Caco-2 (cell line): Measurements from ENCODE around the gene OAT. TPM values are rescaled to one million over a fixed set of nuclear protein-coding genes. Genes with fewer than 3 reads are reported as not detected.

Source experiments
- BruUV-seq: library from RNA; stranded (reverse); fragments of 400-500 nt; replicated peaks from 2 replicates; lab custom pipeline; 2021; lab: Mats Ljungman, UMichigan
- CTCF ChIA-PET: fragments of 300-600 bp; sonication (Branson Sonifier 250); formaldehyde crosslinking; loops from one replicate; lab custom pipeline; 2022; ENCODE audit warnings: antibody characterized with exemption; lab: Charles Lee
- POLR2A ChIA-PET: fragments of 300-600 bp; sonication (Branson Sonifier 250); formaldehyde crosslinking; loops from one replicate; lab custom pipeline; 2022; ENCODE audit warnings: antibody characterized with exemption; lab: Charles Lee
- DNase-seq, 2 experiments: peaks; one replicate each; pipeline versions ENCODE4 v3.0.0 to v3.0.0-alpha.2; 2020 to 2022
- H3K27me3 ChIP-seq: replicated peaks from 2 replicates; pipeline ENCODE4 v1.6.0; 2011; ENCODE audit warnings: low read length; ENCODE audit not compliant: control insufficient read depth, insufficient read depth
- H3K36me3 ChIP-seq: 2 replicates; pipeline ENCODE4 v1.5.1; 2011; ENCODE audit warnings: low read length; ENCODE audit not compliant: control insufficient read depth, insufficient read depth
- H3K4me1 ChIP-seq: fragments of 250-450 bp; sonication (Bioruptor Pico); 2 replicates; pipeline ENCODE4 v1.5.1; 2020; ENCODE audit warnings: mild to moderate bottlenecking
- H3K4me3 ChIP-seq: 2 replicates; pipeline ENCODE4 v1.5.1; 2011; ENCODE audit warnings: low read depth, mild to moderate bottlenecking, control low read depth, low read length
- H3K9me3 ChIP-seq: fragments of 250-450 bp; sonication (Bioruptor Pico); 2 replicates; pipeline ENCODE4 v1.5.1; 2020; ENCODE audit warnings: mild to moderate bottlenecking, moderate library complexity
- H3K27ac Mint-ChIP-seq: one replicate; pipeline ENCODE4 v1.8.0; 2022; ENCODE audit warnings: mixed read lengths; ENCODE audit not compliant: unreplicated experiment
- H3K27me3 Mint-ChIP-seq: one replicate; pipeline ENCODE4 v1.8.0; 2022; ENCODE audit warnings: mixed read lengths; ENCODE audit not compliant: insufficient read depth, unreplicated experiment
- H3K36me3 Mint-ChIP-seq: one replicate; pipeline ENCODE4 v1.8.0; 2022; ENCODE audit warnings: mild to moderate bottlenecking, mixed read lengths; ENCODE audit not compliant: insufficient read depth, unreplicated experiment
- H3K4me1 Mint-ChIP-seq: one replicate; pipeline ENCODE4 v1.8.0; 2022; ENCODE audit warnings: low read depth, mixed read lengths; ENCODE audit not compliant: unreplicated experiment
- H3K4me3 Mint-ChIP-seq: one replicate; pipeline ENCODE4 v1.8.0; 2022; ENCODE audit warnings: mild to moderate bottlenecking, moderate library complexity, mixed read lengths; ENCODE audit not compliant: unreplicated experiment
- H3K9me3 Mint-ChIP-seq: one replicate; pipeline ENCODE4 v1.8.0; 2022; ENCODE audit warnings: mixed read lengths; ENCODE audit not compliant: unreplicated experiment
- CTCF ChIP-seq, 2 experiments: fragments of 200-600 bp in 1 of 2; IDR thresholded peaks; 1 replicate in 1 of 2; 2 replicates in 1 of 2; pipeline versions ENCODE4 v1.5.1 to v1.8.0; 2011 to 2022; ENCODE audit warnings: antibody characterized with exemption in 1 of 2, control low read depth in 1 of 2, inconsistent platforms in 1 of 2, low read depth in 1 of 2, low read length in 1 of 2, mild to moderate bottlenecking in 1 of 2, moderate library complexity in 1 of 2; ENCODE audit not compliant: insufficient read depth in 1 of 2, severe bottlenecking in 1 of 2, unreplicated experiment in 1 of 2
- intact Hi-C: fragments of 100-400 bp; cut with micrococcal nuclease; formaldehyde crosslinking; loops from one replicate; pipeline ENCODE4 v1.10.0; 2022; ENCODE audit not compliant: unreplicated experiment
- total RNA-seq: library from RNA; stranded (reverse); gene quantifications from 2 replicates; pipeline ENCODE4 v1.2.3, GENCODE V29; 2022

OAT gene
- total RNA-seq, 1 experiment from 2014 or later, result 312 TPM

GRCh38 chr10:124369066-124369465, 49.7 kb downstream of the OAT start:
- ChIA-PET POLR2A (no interaction called here), CTCF (no interaction called here)
- Mint-ChIP-seq H3K4me3 (no peak overlapping the region), H3K36me3 (no peaks in the 10 kb centered on the region), H3K4me1 (no peaks in the 10 kb centered on the region), H3K27me3 (peaks cover 2% of the 10 kb centered on the region), H3K9me3 (no peaks in the 10 kb centered on the region), H3K27ac (no peak overlapping the region)
- no peak for TF ChIP-seq CTCF (IDR thresholded peaks at IDR 0.05; ENCODE audit: insufficient read depth in 1 of 2, low read depth in 1 of 2, low read length in 1 of 2, severe bottlenecking in 1 of 2, unreplicated experiment in 1 of 2)
- Histone ChIP-seq H3K9me3 (peaks cover 4% of the 10 kb centered on the region; the same call in 1 of the 2 replicates), H3K27me3 (no peaks in the 10 kb centered on the region; the same call in 1 of the 2 replicates), H3K4me1 (no peaks in the 10 kb centered on the region), H3K36me3 (no peaks in the 10 kb centered on the region), H3K4me3 (no peak overlapping the region)
- BruUV-seq, result no TSS peak
- no peak for DNase-seq
- intact Hi-C loops, result no loop called here

GRCh38 chr10:124367936-124368335, 50.8 kb downstream of the OAT start:
- H3K4me3 Mint-ChIP-seq, result no peak overlapping the region
- H3K4me1 ChIP-seq, result no peaks in the 10 kb centered on the region
- H3K27me3 ChIP-seq, result no peaks in the 10 kb centered on the region
- H3K4me1 Mint-ChIP-seq, result no peaks in the 10 kb centered on the region
- intact Hi-C loops, result no loop called here
- no peaks in the 10 kb centered on the region for H3K9me3 Mint-ChIP-seq
- TF ChIP-seq CTCF (IDR thresholded peaks at IDR 0.05; ENCODE audit: insufficient read depth in 1 of 2, low read depth in 1 of 2, low read length in 1 of 2, severe bottlenecking in 1 of 2, unreplicated experiment in 1 of 2), result no peak
- BruUV-seq, result no TSS peak
- H3K27ac Mint-ChIP-seq, result no peak overlapping the region
- no peak overlapping the region for H3K4me3 ChIP-seq
- H3K36me3 ChIP-seq, result no peaks in the 10 kb centered on the region
- H3K9me3 ChIP-seq, result peaks cover 4% of the 10 kb centered on the region; the same call in 1 of the 2 replicates
- no peaks in the 10 kb centered on the region for H3K36me3 Mint-ChIP-seq
- H3K27me3 Mint-ChIP-seq, result peaks cover 2% of the 10 kb centered on the region
- DNase-seq, result no peak
- CTCF ChIA-PET, result no interaction called here
- POLR2A ChIA-PET, result no interaction called here

GRCh38 chr10:124367414-124367813, 51.3 kb downstream of the OAT start:
- Mint-ChIP-seq H3K9me3 (no peaks in the 10 kb centered on the region), H3K27me3 (peaks cover 2% of the 10 kb centered on the region), H3K4me1 (no peaks in the 10 kb centered on the region), H3K27ac (no peak overlapping the region), H3K4me3 (no peak overlapping the region), H3K36me3 (no peaks in the 10 kb centered on the region)
- no peak for TF ChIP-seq CTCF (IDR thresholded peaks at IDR 0.05; ENCODE audit: insufficient read depth in 1 of 2, low read depth in 1 of 2, low read length in 1 of 2, severe bottlenecking in 1 of 2, unreplicated experiment in 1 of 2)
- ChIA-PET CTCF (no interaction called here), POLR2A (no interaction called here)
- Histone ChIP-seq H3K36me3 (no peaks in the 10 kb centered on the region), H3K4me1 (no peaks in the 10 kb centered on the region), H3K27me3 (no peaks in the 10 kb centered on the region), H3K4me3 (no peak overlapping the region), H3K9me3 (peaks cover 4% of the 10 kb centered on the region; the same call in 1 of the 2 replicates)
- no TSS peak for BruUV-seq
- intact Hi-C loops, result no loop called here
- no peak for DNase-seq
